ENCODE measurements around the gene SCFD2. TPM values are rescaled to one million over a fixed set of nuclear protein-coding genes. Genes with fewer than 3 reads are reported as not detected.

Gene SCFD2
- total and polyA plus RNA-seq, 2 of the 8 experiments (the other 6 are each of a cell fraction or from before 2014, with no cell fraction given), result 6.2 to 10.2 TPM

DNA sequence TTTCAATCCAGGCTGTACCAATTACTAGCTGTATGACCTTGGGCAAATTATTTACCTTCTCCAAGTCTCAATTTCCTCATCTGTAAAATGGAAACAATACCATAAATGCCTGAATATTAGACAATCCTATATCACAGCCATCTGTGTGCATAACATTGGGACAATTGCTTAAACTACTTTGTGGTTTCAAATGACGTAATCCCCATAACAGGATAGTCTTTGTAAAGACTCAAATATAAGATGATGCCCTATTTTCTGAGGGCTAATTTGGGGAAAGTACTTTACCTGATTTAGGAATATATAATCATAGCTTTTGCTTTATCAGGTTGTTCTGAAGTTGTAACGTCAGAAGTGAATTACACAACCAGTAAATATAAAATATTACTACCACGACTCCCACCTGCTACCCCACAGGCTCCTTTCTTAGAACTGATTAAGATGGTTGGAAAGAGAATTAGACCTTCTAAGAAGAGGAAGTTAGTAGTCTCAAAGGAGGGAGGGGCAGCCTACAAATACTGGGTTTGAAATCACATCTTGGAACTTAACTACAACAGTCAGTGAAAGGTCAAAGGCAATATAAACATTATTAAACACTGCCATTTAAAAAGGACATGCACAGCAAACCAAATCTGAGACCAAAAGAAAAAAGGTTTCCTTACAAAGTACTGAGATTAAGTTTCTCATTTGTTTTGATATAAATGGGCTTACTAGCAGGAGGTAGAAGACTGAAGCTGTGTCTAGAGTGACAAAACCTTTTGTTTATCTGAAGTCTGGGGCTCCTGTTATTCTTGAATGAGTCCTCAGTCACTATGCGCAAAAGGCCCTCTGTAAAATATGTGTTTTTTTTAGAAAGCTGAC is 215.0 kb downstream of the SCFD2 start:
- no peak for DNase-seq (ENCODE audit: low read depth in 1 of 2, low spot score in 2 of 2)
- WGBS, 2 experiments (ENCODE audit: extremely low coverage in 1 of 2, insufficient coverage in 1 of 2, insufficient read length in 1 of 2, insufficient replicate concordance in 2 of 2, low coverage in 1 of 2, low lambda C conversion rate in 2 of 2, missing lambda C conversion rate in 1 of 2), result 93% methylated on average over 4 of the region's 4 CpGs; no CpG with 5 or more reads in 1 of the 2 experiments
- H3K27me3 ChIP-seq (replicated peaks in 1 of 4; ENCODE audit: control insufficient read depth in 3 of 4, extremely low read depth in 1 of 4, insufficient read depth in 3 of 4, low read length in 3 of 4), result no peaks in the 10 kb centered on the region
- no peaks in the 10 kb centered on the region for H3K79me2 ChIP-seq (ENCODE audit: control insufficient read depth in 1 of 2, insufficient read depth in 2 of 2, low read length in 2 of 2)
- H4K8ac ChIP-seq (ENCODE audit: extremely low read depth, insufficient read depth, low read length), result no peak overlapping the region
- no peak overlapping the region for H3K14ac ChIP-seq (ENCODE audit: insufficient read length)
- H4K5ac ChIP-seq (ENCODE audit: insufficient read length, low read depth, low read length), result no peak overlapping the region
- no peak overlapping the region for H3K4me3 ChIP-seq (ENCODE audit: extremely low read depth in 1 of 4, insufficient read depth in 2 of 4, low read depth in 3 of 4, low read length in 4 of 4)
- no peaks in the 10 kb centered on the region for H4K20me1 ChIP-seq (replicated peaks in 1 of 2; ENCODE audit: control insufficient read depth in 1 of 2, insufficient read depth in 2 of 2, low read length in 2 of 2)
- no peak overlapping the region for H3K23ac ChIP-seq (ENCODE audit: insufficient read length)
- H3K36me3 ChIP-seq (ENCODE audit: control insufficient read depth in 2 of 4, insufficient read depth in 4 of 4, low read length in 3 of 4), result no peaks in the 10 kb centered on the region
- POLR2A ChIA-PET (ENCODE audit: partially characterized antibody), result interaction anchor here (1.1 kb wide), 1 partner anchor 131 kb away, joined by 3 read pairs; no protein-coding TSS in a partner anchor
- no peak overlapping the region for H2BK15ac ChIP-seq (ENCODE audit: low read length)
- no peak overlapping the region for H3K9ac ChIP-seq (replicated peaks in 1 of 4; ENCODE audit: extremely low read depth in 1 of 4, low read depth in 3 of 4, low read length in 3 of 4)
- no peak overlapping the region for H2AFZ ChIP-seq (ENCODE audit: low read length)
- CTCF ChIA-PET (ENCODE audit: partially characterized antibody), result no interaction called here
- no peak overlapping the region for H2BK120ac ChIP-seq (replicated peaks; ENCODE audit: low read depth, low read length)
- H4K91ac ChIP-seq (replicated peaks; ENCODE audit: insufficient read length, low read length), result no peak overlapping the region
- no peak overlapping the region for H3K56ac ChIP-seq (replicated peaks; ENCODE audit: insufficient read length, low read depth, low read length)
- H3K79me1 ChIP-seq (ENCODE audit: low read depth, low read length), result no peaks in the 10 kb centered on the region
- H3K4me2 ChIP-seq (ENCODE audit: insufficient read depth in 1 of 2, low read depth in 2 of 2, low read length in 2 of 2), result no peak overlapping the region
- no peak overlapping the region for H2AK5ac ChIP-seq (ENCODE audit: low read depth, low read length)
- no peaks in the 10 kb centered on the region for H3K4me1 ChIP-seq (replicated peaks in 1 of 4; ENCODE audit: control insufficient read depth in 3 of 4, insufficient read depth in 4 of 4, low read length in 3 of 4)
- no peaks in the 10 kb centered on the region for H3K23me2 ChIP-seq (ENCODE audit: low read depth, low read length)
- peaks cover 0 to 11% of the 10 kb centered on the region in 2 experiments; a peak in 2 of 4 replicates for H3K9me3 ChIP-seq (ENCODE audit: insufficient read depth in 2 of 2, low read depth in 1 of 2, low read length in 1 of 2)
- no peak overlapping the region for H2BK5ac ChIP-seq (ENCODE audit: low read depth, low read length)
- no peak overlapping the region for H3K18ac ChIP-seq (ENCODE audit: extremely low read depth, low read length)
- FAIRE-seq, result no peak
- no peak overlapping the region for H3K27ac ChIP-seq (ENCODE audit: low read depth, low read length)
- no peak overlapping the region for H2BK20ac ChIP-seq (ENCODE audit: low read length)
- no peak overlapping the region for H2BK12ac ChIP-seq (ENCODE audit: low read depth, low read length)
- no peak overlapping the region for H3K4ac ChIP-seq (replicated peaks; ENCODE audit: insufficient read length, low read depth, low read length)

Data from H1 (cell line).